B cell (primary cell): ENCODE data around the gene MCM10. TPM values are rescaled to one million over a fixed set of nuclear protein-coding genes. Genes with fewer than 3 reads are reported as not detected.

ENCODE experiments used
- ATAC-seq: fragments of 200-7000 bp; cut with Tn5 transposase; one replicate; pipeline ENCODE4 v1.10.0; 2021; ENCODE audit warnings: low read depth, mild to moderate bottlenecking, moderate number of reproducible peaks, moderate library complexity
- CTCF ChIA-PET: fragments of 350-600 bp; sonication (Branson Sonifier 250); formaldehyde crosslinking; loops from one replicate; lab custom pipeline; 2021; ENCODE audit warnings: antibody characterized with exemption, inconsistent platforms; lab: Charles Lee
- POLR2A ChIA-PET: fragments of 350-600 bp; sonication (Branson Sonifier 250); formaldehyde crosslinking; loops from one replicate; lab custom pipeline; 2021; ENCODE audit warnings: antibody characterized with exemption; lab: Charles Lee
- DNase-seq: peaks from one replicate; pipeline ENCODE4 v3.0.0; 2013
- H2AFZ ChIP-seq: 2 replicates; pipeline ENCODE4 v1.6.1; 2012; ENCODE audit warnings: mild to moderate bottlenecking, low read depth, low read length; ENCODE audit not compliant: insufficient read depth, poor library complexity, severe bottlenecking
- H3K27ac ChIP-seq, 2 donors: 1 replicate in 1 of 2; 2 replicates in 1 of 2; pipeline ENCODE4 v1.5.1; 2012 to 2013; ENCODE audit warnings: low read length in 2 of 2, mild to moderate bottlenecking in 2 of 2, moderate library complexity in 1 of 2
- H3K27me3 ChIP-seq, 4 experiments: fragments of 200-600 bp in 1 of 4; sonication (generic) in 1 of 4; replicated peaks in 1 of 4; 1 replicate in 2 of 4; 2 replicates in 2 of 4; pipeline versions ENCODE4 v1.6.1 to v1.7.0; 2013 to 2016; ENCODE audit warnings: low read length in 3 of 4, mild to moderate bottlenecking in 2 of 4, mixed read lengths in 1 of 4, moderate library complexity in 1 of 4; ENCODE audit not compliant: insufficient read depth in 4 of 4, control insufficient read depth in 3 of 4; ENCODE audit errors: control extremely low read depth in 1 of 4
- H3K36me3 ChIP-seq, 2 experiments: replicated peaks in 1 of 2; 1 replicate in 1 of 2; 2 replicates in 1 of 2; pipeline versions ENCODE4 v1.6.1 to v1.7.1; 2013; ENCODE audit warnings: low read length in 1 of 2; ENCODE audit not compliant: insufficient read depth in 2 of 2, control insufficient read depth in 1 of 2; ENCODE audit errors: control extremely low read depth in 1 of 2, extremely low read depth in 1 of 2
- H3K4me1 ChIP-seq, 2 donors: fragments of 200-600 bp in 1 of 2; sonication (generic) in 1 of 2; 1 replicate in 1 of 2; 2 replicates in 1 of 2; pipeline versions ENCODE4 v1.5.1 to v1.6.1; 2013 to 2017; ENCODE audit warnings: low read length in 2 of 2; ENCODE audit not compliant: control insufficient read depth in 2 of 2, insufficient read depth in 2 of 2
- H3K4me2 ChIP-seq: replicated peaks from 2 replicates; pipeline ENCODE3; 2012; ENCODE audit warnings: mild to moderate bottlenecking, low read depth, low read length; ENCODE audit not compliant: poor library complexity, severe bottlenecking
- H3K4me3 ChIP-seq, 5 experiments: fragments of 200-600 bp in 1 of 5; sonication (generic) in 1 of 5; 1 replicate in 3 of 5; 2 replicates in 2 of 5; pipeline versions ENCODE4 v1.5.1 to v1.7.0; 2011 to 2016; ENCODE audit warnings: low read length in 4 of 5, mild to moderate bottlenecking in 4 of 5, low read depth in 2 of 5, control low read depth in 1 of 5, moderate library complexity in 1 of 5; ENCODE audit not compliant: insufficient read depth in 1 of 5; ENCODE audit errors: control extremely low read depth in 1 of 5, extremely low read depth in 1 of 5
- H3K79me2 ChIP-seq: fragments of 200-600 bp; sonication (generic); one replicate; pipeline ENCODE4 v1.6.0; 2016; ENCODE audit warnings: low read length; ENCODE audit not compliant: control insufficient read depth, insufficient read depth
- H3K9ac ChIP-seq: fragments of 200-600 bp; sonication (generic); 2 replicates; pipeline ENCODE4 v1.6.1; 2017; ENCODE audit warnings: mild to moderate bottlenecking, low read length, moderate library complexity
- H3K9me3 ChIP-seq, 3 donors: one replicate each; pipeline versions ENCODE4 v1.6.1 to v1.7.1; 2013; ENCODE audit warnings: low read length in 2 of 3; ENCODE audit not compliant: control insufficient read depth in 2 of 3, insufficient read depth in 1 of 3; ENCODE audit errors: control extremely low read depth in 1 of 3
- H4K20me1 ChIP-seq: 2 replicates; pipeline ENCODE4 v1.6.0; 2012; ENCODE audit warnings: mild to moderate bottlenecking, low read length; ENCODE audit not compliant: insufficient read depth, control insufficient read depth, poor library complexity, severe bottlenecking
- H3K27ac Mint-ChIP-seq: one replicate; pipeline ENCODE4 v1.8.0; 2021; ENCODE audit warnings: mixed read lengths
- H3K27me3 Mint-ChIP-seq: one replicate; pipeline ENCODE4 v1.8.0; 2021; ENCODE audit warnings: mixed read lengths
- H3K4me1 Mint-ChIP-seq: one replicate; pipeline ENCODE4 v1.8.0; 2021; ENCODE audit warnings: mixed read lengths
- H3K4me3 Mint-ChIP-seq: one replicate; pipeline ENCODE4 v1.8.0; 2021; ENCODE audit warnings: mixed read lengths
- H3K9me3 Mint-ChIP-seq: one replicate; pipeline ENCODE4 v1.8.0; 2022; ENCODE audit warnings: mixed read lengths; ENCODE audit not compliant: insufficient read depth
- CTCF ChIP-seq: fragments of 200-600 bp; IDR thresholded peaks from one replicate; pipeline ENCODE4 v1.8.0; 2022; ENCODE audit warnings: antibody characterized with exemption, mild to moderate bottlenecking
- EZH2 ChIP-seq: IDR thresholded peaks from 2 replicates; pipeline ENCODE4 v1.6.1; 2012; ENCODE audit warnings: borderline replicate concordance, low read depth, mild to moderate bottlenecking, moderate library complexity, low read length; ENCODE audit not compliant: insufficient read depth, poor library complexity, severe bottlenecking
- WGBS: methylation state at CpG from one replicate; pipeline ENCODE4 v1.1.5; 2013; ENCODE audit warnings: missing lambda C conversion rate; ENCODE audit not compliant: insufficient coverage; 5-methylcytosine and 5-hydroxymethylcytosine counted together
- intact Hi-C: fragments of 100-400 bp; cut with micrococcal nuclease; formaldehyde crosslinking; loops from one replicate; pipeline ENCODE4 v1.10.0; 2022
- polyA plus RNA-seq: library from polyadenylated mRNA; depleted of rRNA; stranded (reverse); fragments of >200 nt; gene quantifications from 2 replicates; pipeline ENCODE4 v1.2.3, GENCODE V29; 2012
- total RNA-seq, 2 donors: library from RNA; stranded (reverse); fragments of 120-200 nt in 1 of 2; gene quantifications; 1 replicate in 1 of 2; 2 replicates in 1 of 2; pipeline versions ENCODE4 v1.2.3 to v1.2.4, GENCODE V29; 2013 to 2022

The MCM10 gene
- total and polyA plus RNA-seq, 2 donors (not counting 1 experiment from before 2014, with no cell fraction given): 0.42 to 0.88 TPM

GRCh38 chr10:13247246-13247645 is 85.9 kb downstream of the MCM10 start:
- no peak overlapping the region for H3K27ac Mint-ChIP-seq
- H3K4me1 Mint-ChIP-seq: no peaks in the 10 kb centered on the region
- ChIA-PET CTCF (no interaction called here), POLR2A (no interaction called here)
- H3K4me3 Mint-ChIP-seq: no peak overlapping the region
- Histone ChIP-seq H2AFZ (no peak overlapping the region), H3K4me1 (no peaks in the 10 kb centered on the region), H3K4me3 (no peak overlapping the region), H3K27ac (no peak overlapping the region), H3K27me3 (peaks cover 0 to 3% (median 0%) of the 10 kb centered on the region in 4 experiments), H3K36me3 (no peaks in the 10 kb centered on the region), H3K4me2 (no peak overlapping the region), H4K20me1 (no peaks in the 10 kb centered on the region), H3K9ac (no peak overlapping the region), H3K79me2 (no peaks in the 10 kb centered on the region), H3K9me3 (no peaks in the 10 kb centered on the region)
- DNase-seq (no peak), ATAC-seq (no peak)
- H3K27me3 Mint-ChIP-seq: peaks cover 5% of the 10 kb centered on the region
- TF ChIP-seq CTCF: no peak
- TF ChIP-seq EZH2: no peak
- H3K9me3 Mint-ChIP-seq: no peaks in the 10 kb centered on the region
- 92% methylated on average over 9 of the region's 9 CpGs for WGBS
- intact Hi-C loops: no loop called here

GRCh38 chr10:13247784-13248183 is 86.4 kb downstream of the MCM10 start:
- no peaks in the 10 kb centered on the region for H4K20me1 ChIP-seq
- no peaks in the 10 kb centered on the region for H3K36me3 ChIP-seq
- H3K9ac ChIP-seq: no peak overlapping the region
- Mint-ChIP-seq H3K9me3 (no peaks in the 10 kb centered on the region), H3K4me3 (no peak overlapping the region), H3K27me3 (peaks cover 5% of the 10 kb centered on the region), H3K4me1 (no peaks in the 10 kb centered on the region), H3K27ac (no peak overlapping the region)
- no peak overlapping the region for H2AFZ ChIP-seq
- CTCF ChIA-PET: no interaction called here
- H3K4me3 ChIP-seq: no peak overlapping the region
- intact Hi-C loops: no loop called here
- no peaks in the 10 kb centered on the region for H3K79me2 ChIP-seq
- DNase-seq (no peak), ATAC-seq (no peak)
- peaks cover 0 to 3% (median 0%) of the 10 kb centered on the region in 4 experiments for H3K27me3 ChIP-seq
- H3K4me2 ChIP-seq: no peak overlapping the region
- H3K4me1 ChIP-seq: no peaks in the 10 kb centered on the region
- TF ChIP-seq EZH2 (no peak), CTCF (no peak)
- no peak overlapping the region for H3K27ac ChIP-seq
- POLR2A ChIA-PET: no interaction called here
- no CpG with 5 or more reads among the region's 4 CpGs for WGBS
- no peaks in the 10 kb centered on the region for H3K9me3 ChIP-seq
